ENCODE measurements around the gene C1orf52.

GRCh38 chr1:85223334-85223733 lies 36.1 kb downstream of the C1orf52 start:
- TF ChIP-seq, protein P1, sequence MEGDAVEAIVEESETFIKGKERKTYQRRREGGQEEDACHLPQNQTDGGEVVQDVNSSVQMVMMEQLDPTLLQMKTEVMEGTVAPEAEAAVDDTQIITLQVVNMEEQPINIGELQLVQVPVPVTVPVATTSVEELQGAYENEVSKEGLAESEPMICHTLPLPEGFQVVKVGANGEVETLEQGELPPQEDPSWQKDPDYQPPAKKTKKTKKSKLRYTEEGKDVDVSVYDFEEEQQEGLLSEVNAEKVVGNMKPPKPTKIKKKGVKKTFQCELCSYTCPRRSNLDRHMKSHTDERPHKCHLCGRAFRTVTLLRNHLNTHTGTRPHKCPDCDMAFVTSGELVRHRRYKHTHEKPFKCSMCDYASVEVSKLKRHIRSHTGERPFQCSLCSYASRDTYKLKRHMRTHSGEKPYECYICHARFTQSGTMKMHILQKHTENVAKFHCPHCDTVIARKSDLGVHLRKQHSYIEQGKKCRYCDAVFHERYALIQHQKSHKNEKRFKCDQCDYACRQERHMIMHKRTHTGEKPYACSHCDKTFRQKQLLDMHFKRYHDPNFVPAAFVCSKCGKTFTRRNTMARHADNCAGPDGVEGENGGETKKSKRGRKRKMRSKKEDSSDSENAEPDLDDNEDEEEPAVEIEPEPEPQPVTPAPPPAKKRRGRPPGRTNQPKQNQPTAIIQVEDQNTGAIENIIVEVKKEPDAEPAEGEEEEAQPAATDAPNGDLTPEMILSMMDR (IDR thresholded peaks at IDR 0.05), result no peak
- TF ChIP-seq, protein P2, sequence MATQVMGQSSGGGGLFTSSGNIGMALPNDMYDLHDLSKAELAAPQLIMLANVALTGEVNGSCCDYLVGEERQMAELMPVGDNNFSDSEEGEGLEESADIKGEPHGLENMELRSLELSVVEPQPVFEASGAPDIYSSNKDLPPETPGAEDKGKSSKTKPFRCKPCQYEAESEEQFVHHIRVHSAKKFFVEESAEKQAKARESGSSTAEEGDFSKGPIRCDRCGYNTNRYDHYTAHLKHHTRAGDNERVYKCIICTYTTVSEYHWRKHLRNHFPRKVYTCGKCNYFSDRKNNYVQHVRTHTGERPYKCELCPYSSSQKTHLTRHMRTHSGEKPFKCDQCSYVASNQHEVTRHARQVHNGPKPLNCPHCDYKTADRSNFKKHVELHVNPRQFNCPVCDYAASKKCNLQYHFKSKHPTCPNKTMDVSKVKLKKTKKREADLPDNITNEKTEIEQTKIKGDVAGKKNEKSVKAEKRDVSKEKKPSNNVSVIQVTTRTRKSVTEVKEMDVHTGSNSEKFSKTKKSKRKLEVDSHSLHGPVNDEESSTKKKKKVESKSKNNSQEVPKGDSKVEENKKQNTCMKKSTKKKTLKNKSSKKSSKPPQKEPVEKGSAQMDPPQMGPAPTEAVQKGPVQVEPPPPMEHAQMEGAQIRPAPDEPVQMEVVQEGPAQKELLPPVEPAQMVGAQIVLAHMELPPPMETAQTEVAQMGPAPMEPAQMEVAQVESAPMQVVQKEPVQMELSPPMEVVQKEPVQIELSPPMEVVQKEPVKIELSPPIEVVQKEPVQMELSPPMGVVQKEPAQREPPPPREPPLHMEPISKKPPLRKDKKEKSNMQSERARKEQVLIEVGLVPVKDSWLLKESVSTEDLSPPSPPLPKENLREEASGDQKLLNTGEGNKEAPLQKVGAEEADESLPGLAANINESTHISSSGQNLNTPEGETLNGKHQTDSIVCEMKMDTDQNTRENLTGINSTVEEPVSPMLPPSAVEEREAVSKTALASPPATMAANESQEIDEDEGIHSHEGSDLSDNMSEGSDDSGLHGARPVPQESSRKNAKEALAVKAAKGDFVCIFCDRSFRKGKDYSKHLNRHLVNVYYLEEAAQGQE (IDR thresholded peaks at IDR 0.05; ENCODE audit: insufficient read depth in 1 of 2, low read depth in 2 of 2, low read length in 1 of 2), result no peak
- TF ChIP-seq POLR2AphosphoS5 (IDR thresholded peaks at IDR 0.05; ENCODE audit: low read depth, low read length), result no peak
- no peak for TF ChIP-seq SIN3A (IDR thresholded peaks at IDR 0.05; ENCODE audit: borderline replicate concordance, insufficient read depth, low read depth, low read length)
- no peak for TF ChIP-seq TCF7L2 (IDR thresholded peaks at IDR 0.05; ENCODE audit: low read depth, low read length)
